ENCODE measurements around the gene ADGRL1. TPM values are rescaled to one million over a fixed set of nuclear protein-coding genes. Genes with fewer than 3 reads are reported as not detected.

Gene ADGRL1
- total and polyA plus RNA-seq, 2 of the 8 experiments (the other 6 are each of a cell fraction or from before 2014, with no cell fraction given) = 95.6 to 112 TPM

- Histone ChIP-seq H2BK15ac (ENCODE audit: low read length) (no peak overlapping the region), H3K4me2 (ENCODE audit: insufficient read depth in 1 of 2, low read depth in 2 of 2, low read length in 2 of 2) (no peak overlapping the region), H4K8ac (ENCODE audit: extremely low read depth, insufficient read depth, low read length) (no peak overlapping the region), H3K36me3 (ENCODE audit: control insufficient read depth in 2 of 4, insufficient read depth in 4 of 4, low read length in 3 of 4) (peaks cover 18 to 53% (median 34%) of the 10 kb centered on the region in 4 experiments; a peak in 6 of 8 replicates), H3K23ac (ENCODE audit: insufficient read length) (no peak overlapping the region), H3K9ac (replicated peaks in 1 of 4; ENCODE audit: extremely low read depth in 1 of 4, low read depth in 3 of 4, low read length in 3 of 4) (no peak overlapping the region), H3K27ac (ENCODE audit: low read depth, low read length) (no peak overlapping the region), H3K18ac (ENCODE audit: extremely low read depth, low read length) (no peak overlapping the region), H2AFZ (ENCODE audit: low read length) (no peak overlapping the region), H4K5ac (ENCODE audit: insufficient read length, low read depth, low read length) (no peak overlapping the region), H3K14ac (ENCODE audit: insufficient read length) (no peak overlapping the region), H2AK5ac (ENCODE audit: low read depth, low read length) (no peak overlapping the region), H3K4me1 (replicated peaks in 1 of 4; ENCODE audit: control insufficient read depth in 3 of 4, insufficient read depth in 4 of 4, low read length in 3 of 4) (peaks cover 0 to 7% (median 4%) of the 10 kb centered on the region in 4 experiments; a peak in 3 of 7 replicates), H3K4me3 (ENCODE audit: extremely low read depth in 1 of 4, insufficient read depth in 2 of 4, low read depth in 3 of 4, low read length in 4 of 4) (no peak overlapping the region), H3K23me2 (ENCODE audit: low read depth, low read length) (no peaks in the 10 kb centered on the region), H2BK5ac (ENCODE audit: low read depth, low read length) (no peak overlapping the region; the same call in 1 of the 2 replicates), H4K91ac (replicated peaks; ENCODE audit: insufficient read length, low read length) (no peak overlapping the region), H3K4ac (replicated peaks; ENCODE audit: insufficient read length, low read depth, low read length) (no peak overlapping the region), H2BK20ac (ENCODE audit: low read length) (no peak overlapping the region), H4K20me1 (replicated peaks in 1 of 2; ENCODE audit: control insufficient read depth in 1 of 2, insufficient read depth in 2 of 2, low read length in 2 of 2) (peaks cover 2 to 15% of the 10 kb centered on the region in 2 experiments), H2BK120ac (replicated peaks; ENCODE audit: low read depth, low read length) (no peak overlapping the region), H3K56ac (replicated peaks; ENCODE audit: insufficient read length, low read depth, low read length) (no peak overlapping the region), H3K79me2 (ENCODE audit: control insufficient read depth in 1 of 2, insufficient read depth in 2 of 2, low read length in 2 of 2) (no peaks in the 10 kb centered on the region), H2BK12ac (ENCODE audit: low read depth, low read length) (no peak overlapping the region), H3K27me3 (replicated peaks in 1 of 4; ENCODE audit: control insufficient read depth in 3 of 4, extremely low read depth in 1 of 4, insufficient read depth in 3 of 4, low read length in 3 of 4) (no peaks in the 10 kb centered on the region), H3K79me1 (ENCODE audit: low read depth, low read length) (0 out of 2 replicates have a peak, but pooled peaks cover 4% of the 10 kb centered on the region), H3K9me3 (ENCODE audit: insufficient read depth in 2 of 2, low read depth in 1 of 2, low read length in 1 of 2) (no peaks in the 10 kb centered on the region)
- POLR2A ChIA-PET (ENCODE audit: partially characterized antibody) = interaction anchor here (0.6 to 3.6 kb wide), 8 partner anchors 8 to 193 kb away, joined by 3 to 20 read pairs (median 4); a partner anchor contains a TSS
- 94% methylated on average over 19 of the region's 19 CpGs; no CpG with 5 or more reads in 1 of the 2 experiments for WGBS, 2 experiments (ENCODE audit: extremely low coverage in 1 of 2, insufficient coverage in 1 of 2, insufficient read length in 1 of 2, insufficient replicate concordance in 2 of 2, low coverage in 1 of 2, low lambda C conversion rate in 2 of 2, missing lambda C conversion rate in 1 of 2)
- DNase-seq (ENCODE audit: low read depth in 1 of 2, low spot score in 2 of 2) = no peak
- CTCF ChIA-PET (ENCODE audit: partially characterized antibody) = interaction anchor here (0.6 to 1.7 kb wide), 9 partner anchors 16 to 59 kb away, joined by 3 to 4 read pairs (median 4); partner anchors contain the start of gene ASF1B
- TF ChIP-seq SP1 (IDR thresholded peaks at IDR 0.05; ENCODE audit: low read depth, low read length) (no peak), POLR2AphosphoS5 (IDR thresholded peaks at IDR 0.05; ENCODE audit: low read depth, low read length) (no peak), SRF (IDR thresholded peaks at IDR 0.05; ENCODE audit: low read depth, low read length) (no peak), ASH2L (IDR thresholded peaks at IDR 0.05; ENCODE audit: low read length) (no peak), HDAC6 (IDR thresholded peaks at IDR 0.05; ENCODE audit: low read depth, low read length) (no peak), BCL11A (IDR thresholded peaks at IDR 0.05; ENCODE audit: low read depth in 2 of 2, low read length in 2 of 2) (no peak)
- TF ChIP-seq, protein P1, sequence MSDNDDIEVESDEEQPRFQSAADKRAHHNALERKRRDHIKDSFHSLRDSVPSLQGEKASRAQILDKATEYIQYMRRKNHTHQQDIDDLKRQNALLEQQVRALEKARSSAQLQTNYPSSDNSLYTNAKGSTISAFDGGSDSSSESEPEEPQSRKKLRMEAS (IDR thresholded peaks at IDR 0.05) = no peak
- FAIRE-seq = no peak
Observed at GRCh38 chr19:14168259-14168972, 37.6 kb downstream of the ADGRL1 start.
